SK-N-MC (cell line): ENCODE data around the gene MLC1.

Source experiments
- FOXP2 ChIP-seq: optimal IDR thresholded peaks from 2 replicates; pipeline ENCODE3; 2011; ENCODE audit warnings: mild to moderate bottlenecking, moderate library complexity; ENCODE audit not compliant: insufficient read depth; ENCODE audit errors: extremely low read length, control extremely low read depth
- POLR2AphosphoS5 ChIP-seq: IDR thresholded peaks from 2 replicates; pipeline ENCODE4 v1.6.1; 2012; ENCODE audit warnings: mild to moderate bottlenecking, low read depth, low read length, borderline replicate concordance

GRCh38 chr22:50015451-50016307, 69.5 kb downstream of the MLC1 start:
- TF ChIP-seq FOXP2 = no peak
- TF ChIP-seq POLR2AphosphoS5 = no peak
